HEK293 (cell line): ENCODE data around the gene SRSF2.

Experiments used
- CTCF ChIA-PET: fragments of 350-600 bp; formaldehyde crosslinking; extraction: SDS; loops from one replicate; lab custom pipeline; 2021; ENCODE audit warnings: antibody characterized with exemption; lab: Yijun Ruan, JAX
- POLR2A ChIA-PET: fragments of 300-600 bp; formaldehyde crosslinking; extraction: SDS; loops from one replicate; lab custom pipeline; 2020; ENCODE audit warnings: antibody characterized with exemption, inconsistent platforms; lab: Yijun Ruan, JAX
- H3K27ac ChIP-seq: fragments of 200-500 bp; sonication (Bioruptor generic); 2 replicates; pipeline ENCODE4 v1.5.1; 2014; ENCODE audit warnings: low read depth, low read length, control low read depth, inconsistent platforms; ENCODE audit errors: extremely low read depth
- H3K36me3 ChIP-seq, 2 experiments: fragments of 200-500 bp in 1 of 2; sonication (Bioruptor generic) in 1 of 2; 1 replicate in 1 of 2; 2 replicates in 1 of 2; pipeline ENCODE4 v1.5.1; 2014 to 2017; ENCODE audit warnings: inconsistent platforms in 2 of 2, low read length in 2 of 2; ENCODE audit not compliant: control insufficient read depth in 2 of 2, insufficient read depth in 1 of 2
- H3K4me1 ChIP-seq: fragments of 200-500 bp; sonication (Bioruptor generic); 2 replicates; pipeline ENCODE4 v1.5.1; 2014; ENCODE audit warnings: mild to moderate bottlenecking, low read length, inconsistent platforms; ENCODE audit not compliant: control insufficient read depth, insufficient read depth
- H3K4me3 ChIP-seq: 2 replicates; pipeline ENCODE4 v1.5.1; 2011; ENCODE audit warnings: low read depth, mild to moderate bottlenecking, control low read depth, low read length, moderate library complexity
- H3K9me3 ChIP-seq: fragments of 200-500 bp; sonication (Bioruptor generic); 2 replicates; pipeline ENCODE4 v1.5.1; 2014; ENCODE audit warnings: low read depth, low read length, inconsistent platforms; ENCODE audit not compliant: control insufficient read depth, insufficient read depth
- HOXC10 ChIP-seq: sonication (generic); formaldehyde crosslinking; IDR thresholded peaks from 2 replicates; pipeline ENCODE4 v1.8.1; 2023; ENCODE audit warnings: mild to moderate bottlenecking, missing genetic modification reagents
- KLF1 ChIP-seq: fragments of 450-650 bp; formaldehyde crosslinking; IDR thresholded peaks from 2 replicates; pipeline ENCODE4 v1.5.1; 2016; ENCODE audit warnings: missing biosample characterization, missing genetic modification characterization
- YY1 ChIP-seq: fragments of 450-650 bp; formaldehyde crosslinking; IDR thresholded peaks from 2 replicates; pipeline ENCODE4 v1.5.1; 2018; ENCODE audit warnings: missing biosample characterization, missing genetic modification characterization
- ZNF121 ChIP-seq: fragments of 450-650 bp; formaldehyde crosslinking; IDR thresholded peaks from 2 replicates; pipeline ENCODE4 v1.5.1; 2016; ENCODE audit warnings: missing biosample characterization, missing genetic modification characterization
- ZNF138 ChIP-seq: fragments of 450-650 bp; formaldehyde crosslinking; IDR thresholded peaks from 2 replicates; pipeline ENCODE4 v1.5.1; 2016; ENCODE audit warnings: missing biosample characterization, missing genetic modification characterization, borderline replicate concordance
- ZNF335 ChIP-seq: fragments of 450-650 bp; formaldehyde crosslinking; conservative IDR thresholded peaks from 2 replicates; pipeline ENCODE4 v1.5.1; 2016; ENCODE audit warnings: missing biosample characterization, missing genetic modification characterization
- ZNF707 ChIP-seq: fragments of 450-650 bp; formaldehyde crosslinking; IDR thresholded peaks from 2 replicates; pipeline ENCODE4 v1.5.1; 2016; ENCODE audit warnings: missing biosample characterization, missing genetic modification characterization
- ZXDB ChIP-seq: fragments of 450-650 bp; formaldehyde crosslinking; IDR thresholded peaks from 2 replicates; pipeline ENCODE4 v1.5.1; 2016; ENCODE audit warnings: missing biosample characterization, missing genetic modification characterization
- TF ChIP-seq, protein P1 (sequence below): fragments of 450-650 bp; formaldehyde crosslinking; IDR thresholded peaks from 2 replicates; pipeline ENCODE4 v1.5.1; 2017; ENCODE audit warnings: missing biosample characterization, missing genetic modification characterization
- TF ChIP-seq, protein P2 (sequence below): fragments of 450-650 bp; formaldehyde crosslinking; IDR thresholded peaks from 2 replicates; pipeline ENCODE4 v1.5.1; 2016; ENCODE audit warnings: missing biosample characterization, missing genetic modification characterization
- TF ChIP-seq, protein P3 (sequence below): fragments of 450-650 bp; formaldehyde crosslinking; IDR thresholded peaks from 2 replicates; pipeline ENCODE4 v1.5.1; 2016; ENCODE audit warnings: missing biosample characterization, missing genetic modification characterization
- TF ChIP-seq, protein P4 (sequence below): fragments of 450-650 bp; formaldehyde crosslinking; IDR thresholded peaks from 2 replicates; pipeline ENCODE4 v1.5.1; 2016; ENCODE audit warnings: missing biosample characterization, missing genetic modification characterization, borderline replicate concordance
- TF ChIP-seq, protein P5 (sequence below): fragments of 450-650 bp; formaldehyde crosslinking; IDR thresholded peaks from 2 replicates; pipeline ENCODE4 v1.5.1; 2016; ENCODE audit warnings: missing biosample characterization, missing genetic modification characterization

The SRSF2 gene

DNA sequence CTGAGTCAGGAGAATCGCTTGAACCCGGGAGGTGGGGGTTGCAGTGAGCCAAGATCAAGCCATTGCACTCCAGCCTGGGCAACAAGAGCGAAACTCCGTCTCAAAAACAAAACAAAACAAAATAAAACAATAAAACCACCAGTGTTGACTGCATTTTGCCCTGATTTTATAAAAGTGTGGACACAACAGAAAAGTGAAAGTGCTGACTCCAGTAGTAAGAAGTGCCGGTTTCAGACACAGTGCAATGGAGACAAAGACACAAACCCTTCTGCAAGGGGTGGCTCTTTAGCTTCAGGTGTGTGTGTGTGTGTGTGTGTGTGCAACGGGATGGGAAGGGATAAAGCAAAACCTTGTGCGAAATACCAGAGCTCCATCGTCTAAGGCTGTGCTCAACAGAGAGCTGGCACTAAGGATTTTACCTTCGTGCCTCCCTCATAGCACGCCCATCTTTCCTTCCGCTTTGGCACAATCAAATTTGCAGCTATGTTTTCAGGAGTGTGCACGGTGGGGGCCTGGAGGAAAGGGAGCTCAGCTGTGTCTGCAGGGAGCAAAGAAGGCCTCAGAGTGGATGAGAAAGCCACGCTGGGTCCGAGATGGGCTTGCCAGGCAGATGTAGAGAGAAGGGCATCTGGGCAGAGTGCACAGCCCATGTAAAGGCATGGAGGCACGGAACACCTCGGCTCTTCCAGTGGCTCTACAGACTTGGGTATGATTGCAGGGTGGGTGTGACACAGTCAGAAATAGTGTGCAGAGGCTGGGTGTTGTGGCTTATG is 41.9 kb downstream of the SRSF2 start:
- Histone ChIP-seq H3K36me3 (peaks cover 6% of the 10 kb centered on the region in 2 experiments; a peak in 2 of 3 replicates), H3K27ac (no peak overlapping the region), H3K9me3 (no peaks in the 10 kb centered on the region), H3K4me1 (peaks cover 23% of the 10 kb centered on the region), H3K4me3 (no peak overlapping the region)
- ChIA-PET CTCF (interaction anchor here (0.8 to 3.3 kb wide), 2 partner anchors 14 to 19 kb away, joined by 3 to 22 read pairs; no protein-coding TSS in a partner anchor), POLR2A (interaction anchor here (1.0 kb wide), 2 partner anchors 9 to 14 kb away, joined by 5 to 8 read pairs; no protein-coding TSS in a partner anchor)
- TF ChIP-seq ZXDB (tag by site-specific recombination) = no peak
- TF ChIP-seq, protein P1, sequence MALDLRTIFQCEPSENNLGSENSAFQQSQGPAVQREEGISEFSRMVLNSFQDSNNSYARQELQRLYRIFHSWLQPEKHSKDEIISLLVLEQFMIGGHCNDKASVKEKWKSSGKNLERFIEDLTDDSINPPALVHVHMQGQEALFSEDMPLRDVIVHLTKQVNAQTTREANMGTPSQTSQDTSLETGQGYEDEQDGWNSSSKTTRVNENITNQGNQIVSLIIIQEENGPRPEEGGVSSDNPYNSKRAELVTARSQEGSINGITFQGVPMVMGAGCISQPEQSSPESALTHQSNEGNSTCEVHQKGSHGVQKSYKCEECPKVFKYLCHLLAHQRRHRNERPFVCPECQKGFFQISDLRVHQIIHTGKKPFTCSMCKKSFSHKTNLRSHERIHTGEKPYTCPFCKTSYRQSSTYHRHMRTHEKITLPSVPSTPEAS (tag by site-specific recombination) = peak; percentile 76

DNA sequence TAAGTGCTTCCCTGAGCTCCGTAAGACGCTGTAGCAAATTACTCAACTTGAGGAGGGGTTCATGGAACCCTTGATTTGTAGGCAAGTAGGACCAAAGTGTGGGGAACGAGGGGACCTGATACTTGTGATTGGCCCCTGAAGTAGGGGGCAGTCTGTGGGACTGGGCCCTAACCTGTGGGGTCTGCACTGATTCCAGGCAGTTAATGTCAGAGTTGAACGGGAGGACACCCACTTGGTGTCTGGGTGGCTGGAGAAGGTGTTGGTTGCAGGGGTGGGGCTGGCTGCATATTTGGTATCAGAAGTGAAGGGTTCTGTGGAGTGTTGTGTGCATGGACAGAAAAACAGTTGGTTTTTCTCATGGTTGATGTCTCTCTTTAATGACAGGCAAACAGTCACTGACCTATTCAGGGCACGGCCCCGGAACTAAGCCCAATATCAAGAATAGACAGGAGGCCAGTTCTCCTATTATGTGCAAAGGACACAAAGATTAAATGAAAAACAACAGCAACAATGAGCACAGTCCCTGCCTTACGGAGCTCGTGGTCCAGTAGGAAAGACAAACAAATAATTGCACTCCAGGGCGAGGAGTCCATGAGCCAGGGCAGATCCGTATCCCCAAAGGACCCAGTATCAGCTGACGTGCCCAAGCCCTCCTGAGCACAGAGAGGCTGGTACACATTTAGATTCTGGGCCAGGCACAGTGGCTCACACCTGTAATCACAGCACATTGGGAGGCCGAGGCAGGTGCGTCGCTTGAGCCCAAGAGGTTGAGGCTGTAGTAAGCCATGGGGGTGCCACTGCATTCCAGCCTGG is 45.5 kb downstream of the SRSF2 start:
- CTCF ChIA-PET = interaction anchor here (0.6 to 14.2 kb wide), 6 partner anchors 10 to 267 kb away, joined by 4 to 175 read pairs (median 8); partner anchors contain the start of gene MXRA7
- no peaks in the 10 kb centered on the region for H3K9me3 ChIP-seq

DNA sequence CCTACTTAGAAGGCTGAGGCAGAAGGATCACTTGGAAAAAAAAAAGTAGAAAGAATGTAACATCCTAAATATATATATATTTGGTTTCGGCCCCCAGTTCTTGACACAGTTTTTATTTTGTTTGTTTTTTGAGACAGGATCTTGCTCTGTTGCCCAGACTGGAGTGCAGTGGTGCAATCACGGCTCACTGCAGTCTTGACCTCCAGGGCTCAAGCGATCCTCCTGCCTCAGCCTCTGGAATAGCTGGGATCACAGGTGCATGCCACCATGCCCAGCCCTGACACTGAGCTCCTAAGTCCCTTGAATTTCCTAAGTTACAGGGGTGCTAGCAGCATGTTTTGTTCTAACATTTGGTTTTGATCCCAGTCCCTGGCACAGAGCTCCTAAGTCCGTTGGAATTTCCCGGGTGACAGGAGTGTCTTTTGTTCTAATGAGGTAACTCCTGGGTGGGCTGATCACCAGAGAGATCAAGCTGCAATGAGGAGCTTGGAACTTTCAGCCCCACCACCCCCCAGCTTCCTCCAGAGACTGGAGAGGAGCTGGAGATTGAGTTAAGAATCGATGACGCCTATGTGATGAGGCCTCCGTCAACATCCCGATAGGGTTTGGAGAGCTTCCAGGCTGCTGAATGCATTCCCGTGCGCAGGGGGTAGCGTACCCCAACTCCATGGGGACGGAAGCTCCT is 46.4 kb downstream of the SRSF2 start:
- ChIA-PET POLR2A (interaction anchor here (0.9 to 2.1 kb wide), 2 partner anchors 9 to 28 kb away, joined by 3 to 6 read pairs; no protein-coding TSS in a partner anchor), CTCF (interaction anchor here (0.6 to 14.2 kb wide), 9 partner anchors 9 to 365 kb away, joined by 3 to 175 read pairs (median 4); partner anchors contain the start of gene MXRA7)
- H3K27ac ChIP-seq = no peak overlapping the region
- H3K4me1 ChIP-seq = peaks cover 11% of the 10 kb centered on the region
- no peaks in the 10 kb centered on the region for H3K9me3 ChIP-seq
- peak; percentile 76 for TF ChIP-seq ZNF121 (tag by site-specific recombination)
- TF ChIP-seq, protein P2, sequence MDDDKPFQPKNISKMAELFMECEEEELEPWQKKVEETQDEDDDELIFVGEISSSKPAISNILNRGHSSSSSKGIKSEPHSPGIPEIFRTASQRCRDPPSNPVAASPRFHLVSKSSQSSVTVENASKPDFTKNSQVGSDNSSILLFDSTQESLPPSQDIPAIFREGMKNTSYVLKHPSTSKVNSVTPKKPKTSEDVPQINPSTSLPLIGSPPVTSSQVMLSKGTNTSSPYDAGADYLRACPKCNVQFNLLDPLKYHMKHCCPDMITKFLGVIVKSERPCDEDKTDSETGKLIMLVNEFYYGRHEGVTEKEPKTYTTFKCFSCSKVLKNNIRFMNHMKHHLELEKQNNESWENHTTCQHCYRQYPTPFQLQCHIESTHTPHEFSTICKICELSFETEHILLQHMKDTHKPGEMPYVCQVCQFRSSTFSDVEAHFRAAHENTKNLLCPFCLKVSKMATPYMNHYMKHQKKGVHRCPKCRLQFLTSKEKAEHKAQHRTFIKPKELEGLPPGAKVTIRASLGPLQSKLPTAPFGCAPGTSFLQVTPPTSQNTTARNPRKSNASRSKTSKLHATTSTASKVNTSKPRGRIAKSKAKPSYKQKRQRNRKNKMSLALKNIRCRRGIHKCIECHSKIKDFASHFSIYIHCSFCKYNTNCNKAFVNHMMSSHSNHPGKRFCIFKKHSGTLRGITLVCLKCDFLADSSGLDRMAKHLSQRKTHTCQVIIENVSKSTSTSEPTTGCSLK (tag by site-specific recombination) = no peak
- TF ChIP-seq, protein P3, sequence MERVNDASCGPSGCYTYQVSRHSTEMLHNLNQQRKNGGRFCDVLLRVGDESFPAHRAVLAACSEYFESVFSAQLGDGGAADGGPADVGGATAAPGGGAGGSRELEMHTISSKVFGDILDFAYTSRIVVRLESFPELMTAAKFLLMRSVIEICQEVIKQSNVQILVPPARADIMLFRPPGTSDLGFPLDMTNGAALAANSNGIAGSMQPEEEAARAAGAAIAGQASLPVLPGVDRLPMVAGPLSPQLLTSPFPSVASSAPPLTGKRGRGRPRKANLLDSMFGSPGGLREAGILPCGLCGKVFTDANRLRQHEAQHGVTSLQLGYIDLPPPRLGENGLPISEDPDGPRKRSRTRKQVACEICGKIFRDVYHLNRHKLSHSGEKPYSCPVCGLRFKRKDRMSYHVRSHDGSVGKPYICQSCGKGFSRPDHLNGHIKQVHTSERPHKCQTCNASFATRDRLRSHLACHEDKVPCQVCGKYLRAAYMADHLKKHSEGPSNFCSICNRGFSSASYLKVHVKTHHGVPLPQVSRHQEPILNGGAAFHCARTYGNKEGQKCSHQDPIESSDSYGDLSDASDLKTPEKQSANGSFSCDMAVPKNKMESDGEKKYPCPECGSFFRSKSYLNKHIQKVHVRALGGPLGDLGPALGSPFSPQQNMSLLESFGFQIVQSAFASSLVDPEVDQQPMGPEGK (tag by site-specific recombination) = no peak
- no peak overlapping the region for H3K4me3 ChIP-seq
- peaks cover 0 to 22% of the 10 kb centered on the region in 2 experiments; a peak in 2 of 3 replicates for H3K36me3 ChIP-seq

More for the DNA sequence above, 45.5 kb downstream of the SRSF2 start:
- no peak overlapping the region for H3K27ac ChIP-seq
- POLR2A ChIA-PET = interaction anchor here (0.9 to 2.1 kb wide), 2 partner anchors 10 to 28 kb away, joined by 3 to 6 read pairs; no protein-coding TSS in a partner anchor
- TF ChIP-seq YY1 = no peak
- no peak for TF ChIP-seq HOXC10
- TF ChIP-seq ZNF138 (tag by site-specific recombination) = no peak
- TF ChIP-seq KLF1 (tag by site-specific recombination) = peak; percentile 13; the same call in 1 of the 2 replicates
- peak; percentile 44; the same call in 1 of the 2 replicates for TF ChIP-seq ZNF707 (tag by site-specific recombination)
- TF ChIP-seq, protein P4, sequence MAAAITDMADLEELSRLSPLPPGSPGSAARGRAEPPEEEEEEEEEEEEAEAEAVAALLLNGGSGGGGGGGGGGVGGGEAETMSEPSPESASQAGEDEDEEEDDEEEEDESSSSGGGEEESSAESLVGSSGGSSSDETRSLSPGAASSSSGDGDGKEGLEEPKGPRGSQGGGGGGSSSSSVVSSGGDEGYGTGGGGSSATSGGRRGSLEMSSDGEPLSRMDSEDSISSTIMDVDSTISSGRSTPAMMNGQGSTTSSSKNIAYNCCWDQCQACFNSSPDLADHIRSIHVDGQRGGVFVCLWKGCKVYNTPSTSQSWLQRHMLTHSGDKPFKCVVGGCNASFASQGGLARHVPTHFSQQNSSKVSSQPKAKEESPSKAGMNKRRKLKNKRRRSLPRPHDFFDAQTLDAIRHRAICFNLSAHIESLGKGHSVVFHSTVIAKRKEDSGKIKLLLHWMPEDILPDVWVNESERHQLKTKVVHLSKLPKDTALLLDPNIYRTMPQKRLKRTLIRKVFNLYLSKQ (tag by site-specific recombination) = no peak
- TF ChIP-seq, protein P5, sequence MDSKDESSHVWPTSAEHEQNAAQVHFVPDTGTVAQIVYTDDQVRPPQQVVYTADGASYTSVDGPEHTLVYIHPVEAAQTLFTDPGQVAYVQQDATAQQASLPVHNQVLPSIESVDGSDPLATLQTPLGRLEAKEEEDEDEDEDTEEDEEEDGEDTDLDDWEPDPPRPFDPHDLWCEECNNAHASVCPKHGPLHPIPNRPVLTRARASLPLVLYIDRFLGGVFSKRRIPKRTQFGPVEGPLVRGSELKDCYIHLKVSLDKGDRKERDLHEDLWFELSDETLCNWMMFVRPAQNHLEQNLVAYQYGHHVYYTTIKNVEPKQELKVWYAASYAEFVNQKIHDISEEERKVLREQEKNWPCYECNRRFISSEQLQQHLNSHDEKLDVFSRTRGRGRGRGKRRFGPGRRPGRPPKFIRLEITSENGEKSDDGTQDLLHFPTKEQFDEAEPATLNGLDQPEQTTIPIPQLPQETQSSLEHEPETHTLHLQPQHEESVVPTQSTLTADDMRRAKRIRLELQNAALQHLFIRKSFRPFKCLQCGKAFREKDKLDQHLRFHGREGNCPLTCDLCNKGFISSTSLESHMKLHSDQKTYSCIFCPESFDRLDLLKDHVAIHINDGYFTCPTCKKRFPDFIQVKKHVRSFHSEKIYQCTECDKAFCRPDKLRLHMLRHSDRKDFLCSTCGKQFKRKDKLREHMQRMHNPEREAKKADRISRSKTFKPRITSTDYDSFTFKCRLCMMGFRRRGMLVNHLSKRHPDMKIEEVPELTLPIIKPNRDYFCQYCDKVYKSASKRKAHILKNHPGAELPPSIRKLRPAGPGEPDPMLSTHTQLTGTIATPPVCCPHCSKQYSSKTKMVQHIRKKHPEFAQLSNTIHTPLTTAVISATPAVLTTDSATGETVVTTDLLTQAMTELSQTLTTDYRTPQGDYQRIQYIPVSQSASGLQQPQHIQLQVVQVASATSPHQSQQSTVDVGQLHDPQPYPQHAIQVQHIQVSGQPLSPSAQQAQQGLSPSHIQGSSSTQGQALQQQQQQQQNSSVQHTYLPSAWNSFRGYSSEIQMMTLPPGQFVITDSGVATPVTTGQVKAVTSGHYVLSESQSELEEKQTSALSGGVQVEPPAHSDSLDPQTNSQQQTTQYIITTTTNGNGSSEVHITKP = no peak
- TF ChIP-seq ZNF335 (tag by site-specific recombination) = no peak
- H3K36me3 ChIP-seq = peaks cover 6 to 20% of the 10 kb centered on the region in 2 experiments; a peak in 2 of 3 replicates
- no peak overlapping the region for H3K4me3 ChIP-seq
- peaks cover 11% of the 10 kb centered on the region for H3K4me1 ChIP-seq
